Right atrium auricular region (tissue), 2 donors: ENCODE results near the gene NT5DC4. TPM values are rescaled to one million over a fixed set of nuclear protein-coding genes. Genes with fewer than 3 reads are reported as not detected.
A peak's percentile ranks its signal among the peaks of the same experiment; 100 is the strongest.

ENCODE experiments used
- DNase-seq: peaks from one replicate; pipeline ENCODE4 v3.0.0-alpha.2; 2019; ENCODE audit warnings: low spot score
- H3K27ac ChIP-seq, 2 donors: fragments of 200-600 bp; sonication (generic); 1 replicate in 1 of 2; 2 replicates in 1 of 2; pipeline ENCODE4 v1.5.1; 2016 to 2019
- H3K27me3 ChIP-seq, 2 donors: fragments of 200-600 bp; sonication (generic); one replicate each; pipeline versions ENCODE4 v1.5.1 to v1.6.0; 2017 to 2019
- H3K36me3 ChIP-seq: fragments of 200-600 bp; sonication (generic); one replicate; pipeline ENCODE4 v1.5.1; 2016
- H3K4me1 ChIP-seq, 2 donors: fragments of 200-600 bp; sonication (generic); one replicate each; pipeline versions ENCODE4 v1.5.1 to v1.6.0; 2017 to 2019
- H3K4me3 ChIP-seq, 2 donors: fragments of 200-600 bp; sonication (generic); 1 replicate in 1 of 2; 2 replicates in 1 of 2; pipeline ENCODE4 v1.5.1; 2017 to 2019; ENCODE audit warnings: mild to moderate bottlenecking in 1 of 2, moderate library complexity in 1 of 2
- H3K9me3 ChIP-seq, 2 donors: fragments of 200-600 bp; sonication (generic); one replicate each; pipeline ENCODE4 v1.5.1; 2019
- CTCF ChIP-seq, 2 donors: fragments of 200-600 bp; sonication (generic); IDR thresholded peaks; one replicate each; pipeline ENCODE4 v1.5.1; 2019; ENCODE audit warnings: antibody characterized with exemption in 2 of 2
- total RNA-seq, 2 donors: library from RNA; depleted of rRNA; stranded (reverse); fragments of >200 nt; gene quantifications; one replicate each; pipeline ENCODE4 v1.1.0, GENCODE V29; 2016

The NT5DC4 gene
- total RNA-seq, 2 donors from 2014 or later, result not detected

GRCh38 chr2:112709703-112710102, 11.1 kb upstream of the NT5DC4 start:
- no peaks in the 10 kb centered on the region for H3K27me3 ChIP-seq

GRCh38 chr2:112710956-112711750, 9.7 kb upstream of the NT5DC4 start:
- H3K4me1 ChIP-seq, result no peaks in the 10 kb centered on the region
- peak; percentile 36 for DNase-seq
- TF ChIP-seq CTCF (IDR thresholded peaks at IDR 0.05), result no peak
- H3K27ac ChIP-seq, result no peak overlapping the region
- H3K27me3 ChIP-seq, result no peaks in the 10 kb centered on the region
- H3K36me3 ChIP-seq, result no peaks in the 10 kb centered on the region
- H3K9me3 ChIP-seq, result no peaks in the 10 kb centered on the region
- H3K4me3 ChIP-seq, result no peak overlapping the region

More at GRCh38 chr2:112709703-112710102, 11.1 kb upstream of the NT5DC4 start:
- H3K36me3 ChIP-seq, result no peaks in the 10 kb centered on the region
- H3K27ac ChIP-seq, result no peak overlapping the region
- H3K4me3 ChIP-seq, result no peak overlapping the region
- no peaks in the 10 kb centered on the region for H3K9me3 ChIP-seq
- no peaks in the 10 kb centered on the region for H3K4me1 ChIP-seq
- peak; percentile 28 for DNase-seq
- no peak for TF ChIP-seq CTCF (IDR thresholded peaks at IDR 0.05)

- H3K36me3 ChIP-seq, result no peaks in the 10 kb centered on the region
- no peak overlapping the region for H3K27ac ChIP-seq
- DNase-seq, result peak; percentile 23
- no peak overlapping the region for H3K4me3 ChIP-seq
- H3K27me3 ChIP-seq, result no peaks in the 10 kb centered on the region
- H3K4me1 ChIP-seq, result no peaks in the 10 kb centered on the region
- no peak for TF ChIP-seq CTCF (IDR thresholded peaks at IDR 0.05)
- no peaks in the 10 kb centered on the region for H3K9me3 ChIP-seq
Measured at GRCh38 chr2:112712465-112712864, 8.4 kb upstream of the NT5DC4 start.

GRCh38 chr2:112712903-112713584, 7.8 kb upstream of the NT5DC4 start:
- Histone ChIP-seq H3K9me3 (no peaks in the 10 kb centered on the region), H3K27me3 (no peaks in the 10 kb centered on the region), H3K36me3 (no peaks in the 10 kb centered on the region), H3K27ac (no peak overlapping the region), H3K4me3 (no peak overlapping the region), H3K4me1 (no peaks in the 10 kb centered on the region)
- TF ChIP-seq CTCF (IDR thresholded peaks at IDR 0.05), result no peak
- peak; percentile 48 for DNase-seq

- no peak for DNase-seq
- Histone ChIP-seq H3K36me3 (no peaks in the 10 kb centered on the region), H3K27me3 (no peaks in the 10 kb centered on the region), H3K4me3 (no peak overlapping the region), H3K27ac (no peak overlapping the region), H3K9me3 (no peaks in the 10 kb centered on the region), H3K4me1 (no peaks in the 10 kb centered on the region)
- no peak for TF ChIP-seq CTCF (IDR thresholded peaks at IDR 0.05)
Measured at GRCh38 chr2:112713585-112713925, 7.3 kb upstream of the NT5DC4 start.
